ENCODE results near the gene NFATC1.

The NFATC1 gene

DNA sequence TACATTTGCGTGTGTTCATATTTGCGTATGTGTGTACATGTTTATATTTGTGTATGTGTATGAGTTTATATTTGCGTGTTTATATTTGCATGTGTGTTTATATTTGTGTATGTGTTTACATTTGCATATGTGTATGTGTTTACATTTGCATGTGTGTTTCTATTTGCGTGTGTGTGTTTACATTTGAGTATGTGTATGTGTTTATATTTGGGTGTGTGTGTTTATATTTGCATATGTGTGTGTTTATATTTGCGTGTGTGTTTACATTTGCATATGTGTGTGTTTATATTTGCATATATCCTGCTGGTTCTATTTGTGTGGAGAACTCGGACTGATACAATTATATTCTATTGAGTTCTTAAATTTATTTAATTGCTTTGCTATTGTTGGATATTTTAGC, 168.7 kb downstream of the NFATC1 start:
- no peak for DNase-seq

DNA sequence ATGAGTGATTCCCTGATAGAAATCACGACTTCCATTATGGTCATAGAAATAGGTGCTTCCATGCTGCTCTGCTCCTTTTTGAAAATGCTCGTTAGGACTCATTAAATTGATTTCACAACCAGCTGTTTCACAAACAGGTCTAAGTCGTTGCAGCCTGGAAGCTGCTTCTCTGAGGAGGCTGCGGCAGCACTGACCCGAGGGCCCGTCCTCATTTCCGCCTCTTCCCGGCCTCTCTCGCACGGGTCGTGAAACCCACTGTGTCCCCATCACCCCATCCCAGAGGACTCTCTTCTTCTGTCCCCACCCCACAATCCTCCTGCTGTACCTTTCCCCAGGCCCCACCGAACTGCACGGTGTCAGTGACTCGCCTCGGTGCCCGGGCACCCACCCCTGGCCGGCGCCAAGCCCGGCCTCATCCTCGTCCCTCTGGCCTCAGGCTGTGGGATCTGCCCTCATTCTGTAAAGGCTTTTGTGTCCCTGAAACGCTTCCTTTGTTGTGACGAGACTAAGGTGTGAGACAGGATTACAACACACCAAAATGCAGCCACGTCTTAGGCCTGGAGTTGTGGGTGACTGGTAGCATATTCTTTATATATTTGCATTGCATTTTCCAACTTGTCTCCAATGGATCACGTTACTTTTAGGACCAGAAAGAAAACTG, 171.2 kb downstream of the NFATC1 start:
- DNase-seq, result no peak

DNA sequence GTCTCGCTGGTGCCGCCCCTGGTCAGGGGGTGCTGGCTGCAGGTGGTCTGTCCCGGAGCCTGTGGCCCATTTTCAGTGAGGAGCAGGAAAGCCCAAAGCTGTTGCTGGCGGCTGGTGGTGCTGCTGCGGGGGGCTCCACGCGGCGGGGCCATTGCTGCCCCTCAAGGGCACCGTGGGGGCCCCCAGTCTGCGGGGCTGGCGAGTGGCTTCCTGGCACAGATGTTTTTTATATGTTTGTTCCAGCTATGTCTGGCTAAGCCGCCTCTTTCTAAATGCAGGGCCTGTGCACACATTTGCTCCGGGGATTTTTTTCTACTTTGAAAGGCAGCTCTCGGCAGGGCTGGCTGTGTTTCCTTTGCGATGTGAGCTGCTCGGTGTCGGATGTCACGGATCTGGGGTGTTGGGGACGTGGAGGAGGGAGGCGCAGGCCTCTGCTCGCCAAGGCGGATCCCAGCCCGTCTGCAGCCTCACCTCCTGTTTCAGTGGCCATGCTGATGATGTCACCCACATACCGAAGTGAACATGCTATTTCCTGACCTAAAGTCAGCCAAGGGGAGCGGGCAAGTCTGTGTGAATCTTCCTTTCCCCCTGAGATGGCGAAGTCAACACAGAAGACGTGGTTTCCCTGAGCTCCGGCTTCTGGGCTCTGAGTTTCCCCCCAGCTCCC, 171.9 kb downstream of the NFATC1 start:
- no peak for DNase-seq

- no peak for DNase-seq
Measured at GRCh38 chr18:79568543-79569205, 172.9 kb downstream of the NFATC1 start.

GRCh38 chr18:79569720-79570119, 174.0 kb downstream of the NFATC1 start:
- no peak for DNase-seq

DNA sequence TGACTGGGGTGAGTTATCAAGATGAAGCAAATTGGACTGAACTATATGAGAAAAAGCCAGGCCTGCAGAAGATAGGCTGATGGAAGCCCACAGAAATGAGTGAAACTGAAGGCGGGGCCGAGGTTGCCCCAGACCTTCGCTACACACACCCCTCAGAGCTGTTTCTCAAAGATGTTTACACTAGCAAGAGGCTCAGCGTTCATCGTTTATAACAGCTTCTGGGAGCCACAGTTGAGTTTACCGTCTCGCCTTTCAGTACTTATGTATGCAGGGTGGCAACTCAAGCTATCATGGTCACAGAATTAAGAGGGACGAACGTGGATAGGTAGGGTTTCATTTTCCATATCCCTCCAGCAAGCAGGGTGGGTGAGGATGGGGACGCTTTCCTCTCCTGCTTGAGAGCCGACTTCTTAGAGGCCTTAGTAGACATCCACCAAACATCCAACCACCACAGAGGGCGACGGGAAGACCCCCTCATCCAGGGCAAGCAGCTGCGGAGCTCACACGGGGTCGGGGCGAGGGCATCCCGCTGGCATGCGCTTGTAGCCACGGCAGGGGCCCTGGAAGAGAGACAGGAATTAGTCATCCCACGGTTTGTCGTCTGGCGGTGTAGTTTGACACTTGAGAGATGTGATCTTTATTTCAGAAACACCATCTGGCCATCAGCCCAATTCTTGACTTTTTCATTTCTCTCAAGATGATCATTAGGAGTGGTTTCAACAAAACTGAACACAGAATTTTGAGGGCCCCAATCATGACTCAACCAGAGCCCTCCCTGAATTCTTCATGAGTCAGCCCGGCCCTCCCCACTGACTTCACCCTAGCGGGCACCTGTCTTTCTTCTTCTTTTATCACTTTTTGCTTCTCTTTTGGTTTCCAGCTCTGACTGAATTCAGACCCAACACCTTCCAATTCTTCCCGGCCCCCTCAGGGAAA, 174.8 kb downstream of the NFATC1 start:
- no peak for DNase-seq

DNA sequence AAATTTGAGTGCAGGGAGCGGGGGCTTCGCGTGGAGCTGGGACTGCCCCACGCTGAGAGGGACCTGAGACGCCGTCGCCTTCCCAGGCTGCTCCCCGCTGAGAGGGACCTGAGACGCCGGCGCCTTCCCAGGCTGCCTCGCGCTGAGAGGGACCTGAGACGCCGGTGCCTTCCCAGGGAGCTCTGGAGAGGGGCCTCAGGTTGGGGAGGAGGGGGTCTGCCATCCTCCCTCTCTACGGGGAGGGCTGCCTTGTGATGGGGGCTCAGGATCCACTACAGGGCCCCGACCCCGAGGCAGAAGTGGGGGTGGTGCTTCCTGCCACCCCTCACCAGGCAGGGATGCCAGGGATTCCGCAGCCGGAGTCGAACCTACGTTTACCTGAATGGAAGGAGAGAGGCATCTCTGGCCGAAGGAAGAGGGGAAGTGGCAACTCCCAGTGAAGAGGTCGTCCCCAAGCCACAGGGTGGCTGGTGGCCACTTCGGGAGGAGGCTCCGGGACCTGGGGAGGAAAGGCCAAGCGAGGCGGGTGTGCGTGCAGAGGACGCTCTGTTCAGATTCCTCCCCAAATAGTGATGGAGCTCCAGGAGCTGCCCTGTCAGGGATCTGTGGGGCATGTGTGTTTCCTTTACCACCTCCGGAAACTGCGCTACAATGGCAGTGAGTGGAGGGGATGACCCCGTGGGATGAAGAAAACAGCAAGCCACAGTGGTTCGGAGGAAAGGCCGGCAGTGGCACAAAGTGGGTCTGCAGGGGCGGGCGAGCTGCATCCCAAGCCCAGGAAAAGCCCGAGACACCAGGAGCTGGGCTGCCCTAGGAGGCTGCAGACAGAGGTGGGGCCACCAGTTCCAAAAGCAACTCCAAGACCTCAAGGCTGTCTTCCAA, 175.7 kb downstream of the NFATC1 start:
- no peak for DNase-seq

GRCh38 chr18:79572093-79572780, 176.5 kb downstream of the NFATC1 start:
- DNase-seq, result no peak

- no peak for DNase-seq
Measured at GRCh38 chr18:79572848-79573451, 177.2 kb downstream of the NFATC1 start.

- DNase-seq, result no peak
Measured at GRCh38 chr18:79573921-79574491, 178.3 kb downstream of the NFATC1 start.

- DNase-seq, result no peak
Measured at GRCh38 chr18:79574938-79575525, 179.3 kb downstream of the NFATC1 start.

DNA sequence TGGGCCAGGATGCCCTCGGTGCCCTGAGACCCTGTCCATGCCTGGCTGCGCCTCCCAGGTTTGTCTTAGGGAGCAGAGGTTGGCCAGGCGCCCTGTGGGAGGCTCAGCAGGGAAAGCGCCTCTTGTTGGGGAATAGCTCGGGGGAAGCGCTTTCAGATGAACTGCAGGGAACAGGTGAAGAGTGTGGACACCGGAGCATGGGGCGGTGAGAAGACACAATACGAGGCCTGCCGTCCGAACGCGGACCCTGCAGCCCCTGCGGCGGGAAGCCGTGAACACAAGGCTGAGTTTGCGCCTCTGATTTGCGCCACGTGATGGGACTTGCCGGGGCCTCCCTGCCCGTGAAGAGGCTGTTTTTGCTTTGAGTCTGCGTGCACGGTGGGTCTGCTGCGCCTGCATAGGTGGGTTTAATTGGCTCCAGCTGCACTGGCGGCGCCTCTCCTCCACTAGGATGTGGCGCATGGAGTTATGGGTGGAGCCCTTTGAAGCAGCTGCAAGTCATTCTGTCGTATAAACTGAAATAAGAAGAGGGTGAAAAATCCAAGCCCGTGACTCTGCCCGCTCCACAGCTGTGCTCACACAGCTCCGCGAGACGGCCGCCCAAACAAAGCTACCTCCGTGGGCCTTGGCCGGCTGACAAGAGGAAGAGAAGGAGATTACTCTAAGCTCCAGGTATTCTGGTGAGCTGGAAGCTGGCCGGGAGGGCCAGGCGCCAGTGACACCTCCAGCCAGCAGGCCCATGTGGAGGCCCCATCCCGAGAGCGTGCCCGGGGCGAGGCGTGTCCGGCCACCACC, 180.4 kb downstream of the NFATC1 start:
- DNase-seq, result no peak

GRCh38 chr18:79576686-79577351, 181.1 kb downstream of the NFATC1 start:
- no peak for DNase-seq

DNA sequence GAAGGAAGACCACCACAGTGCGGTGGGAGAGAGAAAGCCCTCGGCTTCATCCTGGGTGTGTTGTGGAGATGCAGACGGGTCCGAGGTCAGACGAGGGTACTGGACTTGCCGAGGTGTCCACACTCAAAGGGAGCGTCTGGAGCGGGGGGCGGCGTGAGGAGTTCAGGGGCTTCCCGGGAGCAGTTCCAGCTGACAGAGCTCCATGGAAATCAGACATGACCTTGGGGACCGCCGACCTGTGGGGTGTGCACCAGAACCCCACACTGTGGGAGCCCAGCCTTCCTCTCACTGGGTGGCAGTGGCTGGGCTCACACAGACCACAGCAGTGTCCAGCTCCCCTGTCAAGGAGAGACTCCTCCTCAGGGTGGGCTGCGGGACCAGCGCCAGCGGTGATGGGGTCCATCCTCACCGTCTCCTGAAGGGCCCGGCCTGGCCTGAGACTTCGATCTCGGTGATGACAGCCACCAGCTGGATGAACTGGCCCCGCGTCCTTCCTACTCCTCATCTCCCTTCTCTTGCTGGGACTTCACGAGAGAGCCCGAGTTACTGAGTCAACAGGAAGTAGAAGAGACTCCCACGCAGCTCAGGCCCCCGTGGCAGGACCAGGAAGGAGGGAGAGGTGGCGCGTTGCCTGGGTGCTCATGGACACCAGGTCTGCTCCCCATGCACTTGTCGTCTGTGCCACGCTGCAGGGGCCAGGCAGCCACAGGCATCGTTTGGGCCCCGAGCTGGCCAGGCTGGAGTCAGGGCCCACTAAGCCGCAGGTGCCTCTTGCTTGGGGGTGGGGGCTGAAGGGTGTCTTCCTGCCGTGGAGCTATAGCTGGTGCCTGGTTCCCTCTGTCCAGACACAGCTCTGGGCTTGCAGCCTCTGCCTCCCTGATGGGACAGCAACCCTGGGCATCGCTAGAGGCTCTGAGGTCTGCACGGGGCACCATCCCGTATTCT, 182.0 kb downstream of the NFATC1 start:
- no peak for DNase-seq

GRCh38 chr18:79578396-79579260, 182.9 kb downstream of the NFATC1 start:
- DNase-seq, result no peak
